ENCODE results near the gene RGL2. TPM values are rescaled to one million over a fixed set of nuclear protein-coding genes. Genes with fewer than 3 reads are reported as not detected.

RGL2 gene
- polyA plus RNA-seq, 1 of the 3 experiments (the other 2 are of a cell fraction), result 59.4 TPM

GRCh38 chr6:33320315-33321181 is 21.8 kb upstream of the RGL2 start:
- CTCF ChIA-PET, result interaction anchor here (0.6 to 4.5 kb wide), 4 partner anchors 23 to 380 kb away, joined by 3 to 16 read pairs (median 6); no protein-coding TSS in a partner anchor
- H3K27me3 ChIP-seq (ENCODE audit: insufficient read depth), result no peaks in the 10 kb centered on the region
- peaks cover 45% of the 10 kb centered on the region for H3K79me2 ChIP-seq (ENCODE audit: insufficient read depth)
- 30% methylated on average over 26 of the region's 32 CpGs for WGBS (ENCODE audit: low lambda C conversion rate)
- no peak overlapping the region for H2AFZ ChIP-seq (ENCODE audit: low read depth)
- no peak for DNase-seq
- H3K4me2 ChIP-seq, result peak overlapping the region; percentile 99
- H3K4me1 ChIP-seq (ENCODE audit: control insufficient read depth in 1 of 2, insufficient read depth in 2 of 2, low read depth in 1 of 2, low read length in 1 of 2), result peaks cover 35 to 51% of the 10 kb centered on the region in 2 experiments; a peak in 3 of 4 replicates
- peak overlapping the region; percentile 54 to 88 for H3K27ac ChIP-seq (ENCODE audit: low read depth in 2 of 2, low read length in 1 of 2)
- no peaks in the 10 kb centered on the region for H4K20me1 ChIP-seq (ENCODE audit: insufficient read depth)
- peaks cover 19 to 27% of the 10 kb centered on the region in 2 experiments for H3K36me3 ChIP-seq (replicated peaks in 1 of 2; ENCODE audit: control insufficient read depth in 1 of 2, insufficient read depth in 2 of 2, low read length in 1 of 2)
- peak overlapping the region; percentile 79 to 91 for H3K4me3 ChIP-seq (ENCODE audit: low read depth in 2 of 2, low read length in 1 of 2)
- TF ChIP-seq NFIC (IDR thresholded peaks at IDR 0.05; ENCODE audit: borderline replicate concordance) (peak; percentile 73), MEF2A (IDR thresholded peaks at IDR 0.05; ENCODE audit: borderline replicate concordance, low read depth) (no peak; the same call in 1 of the 2 replicates), TCF12 (IDR thresholded peaks at IDR 0.05) (peak; percentile 26; the same call in 1 of the 2 replicates), MAX (IDR thresholded peaks at IDR 0.05; ENCODE audit: low read depth) (peak; percentile 85), JUND (IDR thresholded peaks at IDR 0.05) (peak; percentile 58; the same call in 1 of the 2 replicates), PBX3 (IDR thresholded peaks at IDR 0.05) (no peak), NRF1 (IDR thresholded peaks at IDR 0.05; ENCODE audit: low read depth, low read length) (no peak), FOSL2 (IDR thresholded peaks at IDR 0.05; ENCODE audit: borderline replicate concordance, low read depth) (peak; percentile 60; the same call in 1 of the 2 replicates), SMC3 (IDR thresholded peaks at IDR 0.05; ENCODE audit: low read depth, low read length) (no peak)
- no peaks in the 10 kb centered on the region for H3K9me2 ChIP-seq
- H3K9me3 ChIP-seq, result no peaks in the 10 kb centered on the region
- peak overlapping the region; percentile 87 for H3K9ac ChIP-seq
- peaks cover 49% of the 10 kb centered on the region for H3F3A ChIP-seq (replicated peaks; ENCODE audit: insufficient read depth)
- POLR2A ChIA-PET, result interaction anchor here (0.8 kb wide), 1 partner anchor 48 kb away, joined by 3 read pairs; the partner anchor contains the start of gene RPS18

- H3K27me3 ChIP-seq (ENCODE audit: insufficient read depth), result no peaks in the 10 kb centered on the region
- H3F3A ChIP-seq (replicated peaks; ENCODE audit: insufficient read depth), result peaks cover 49% of the 10 kb centered on the region
- H4K20me1 ChIP-seq (ENCODE audit: insufficient read depth), result no peaks in the 10 kb centered on the region
- H3K9me3 ChIP-seq, result no peaks in the 10 kb centered on the region
- peak overlapping the region; percentile 99 for H3K4me2 ChIP-seq
- H3K9ac ChIP-seq, result peak overlapping the region; percentile 87
- ChIA-PET POLR2A (no interaction called here), CTCF (interaction anchor here (2.2 to 4.5 kb wide), 2 partner anchors 25 to 106 kb away, joined by 8 to 16 read pairs; no protein-coding TSS in a partner anchor)
- H3K36me3 ChIP-seq (replicated peaks in 1 of 2; ENCODE audit: control insufficient read depth in 1 of 2, insufficient read depth in 2 of 2, low read length in 1 of 2), result peaks cover 19 to 27% of the 10 kb centered on the region in 2 experiments
- 92% methylated on average over 3 of the region's 3 CpGs for WGBS (ENCODE audit: low lambda C conversion rate)
- peak overlapping the region; percentile 29 to 79; a peak in 2 of 4 replicates for H3K4me3 ChIP-seq (ENCODE audit: low read depth in 2 of 2, low read length in 1 of 2)
- peaks cover 35 to 52% of the 10 kb centered on the region in 2 experiments; a peak in 3 of 4 replicates for H3K4me1 ChIP-seq (ENCODE audit: control insufficient read depth in 1 of 2, insufficient read depth in 2 of 2, low read depth in 1 of 2, low read length in 1 of 2)
- TF ChIP-seq FOSL2 (IDR thresholded peaks at IDR 0.05; ENCODE audit: borderline replicate concordance, low read depth) (no peak), ZBTB33 (IDR thresholded peaks at IDR 0.05; ENCODE audit: borderline replicate concordance, low read depth) (no peak), JUND (IDR thresholded peaks at IDR 0.05) (no peak), IRF3 (IDR thresholded peaks at IDR 0.05; ENCODE audit: low read depth, low read length) (no peak), MXI1 (IDR thresholded peaks at IDR 0.05; ENCODE audit: low read depth, low read length) (no peak), SMC3 (IDR thresholded peaks at IDR 0.05; ENCODE audit: low read depth, low read length) (no peak), RAD21 (IDR thresholded peaks at IDR 0.05; ENCODE audit: low read length) (no peak), EZH2phosphoT487 (IDR thresholded peaks at IDR 0.05; ENCODE audit: borderline replicate concordance, low read depth) (no peak), TEAD4 (IDR thresholded peaks at IDR 0.05; ENCODE audit: borderline replicate concordance, insufficient read depth) (no peak)
- H2AFZ ChIP-seq (ENCODE audit: low read depth), result no peak overlapping the region
- no peak for DNase-seq
- no peaks in the 10 kb centered on the region for H3K9me2 ChIP-seq
- H3K27ac ChIP-seq (ENCODE audit: low read depth in 2 of 2, low read length in 1 of 2), result peak overlapping the region; percentile 54 to 88
- H3K79me2 ChIP-seq (ENCODE audit: insufficient read depth), result peaks cover 51% of the 10 kb centered on the region
Observed at GRCh38 chr6:33319939-33320314, 21.2 kb upstream of the RGL2 start.
